AG09309 (cell line): Measurements from ENCODE around the gene CR1L.

Source experiments
- DNase-seq: peaks from one replicate; pipeline ENCODE4 v3.0.0-alpha.2; 2010; ENCODE audit warnings: low read depth
- H3K4me3 ChIP-seq: 2 replicates; pipeline ENCODE4 v1.5.1; 2011; ENCODE audit warnings: mild to moderate bottlenecking, low read depth, low read length, moderate library complexity; ENCODE audit not compliant: control insufficient read depth
- TF ChIP-seq, protein P1 (sequence below): IDR thresholded peaks from 2 replicates; pipeline ENCODE4 v1.5.1; 2011; ENCODE audit warnings: mild to moderate bottlenecking, low read depth, low read length, inconsistent platforms; ENCODE audit not compliant: insufficient read depth, control insufficient read depth; ENCODE audit errors: missing control alignments

CR1L gene

GRCh38 chr1:207648334-207649209 is 3.6 kb downstream of the CR1L start:
- TF ChIP-seq, protein P1, sequence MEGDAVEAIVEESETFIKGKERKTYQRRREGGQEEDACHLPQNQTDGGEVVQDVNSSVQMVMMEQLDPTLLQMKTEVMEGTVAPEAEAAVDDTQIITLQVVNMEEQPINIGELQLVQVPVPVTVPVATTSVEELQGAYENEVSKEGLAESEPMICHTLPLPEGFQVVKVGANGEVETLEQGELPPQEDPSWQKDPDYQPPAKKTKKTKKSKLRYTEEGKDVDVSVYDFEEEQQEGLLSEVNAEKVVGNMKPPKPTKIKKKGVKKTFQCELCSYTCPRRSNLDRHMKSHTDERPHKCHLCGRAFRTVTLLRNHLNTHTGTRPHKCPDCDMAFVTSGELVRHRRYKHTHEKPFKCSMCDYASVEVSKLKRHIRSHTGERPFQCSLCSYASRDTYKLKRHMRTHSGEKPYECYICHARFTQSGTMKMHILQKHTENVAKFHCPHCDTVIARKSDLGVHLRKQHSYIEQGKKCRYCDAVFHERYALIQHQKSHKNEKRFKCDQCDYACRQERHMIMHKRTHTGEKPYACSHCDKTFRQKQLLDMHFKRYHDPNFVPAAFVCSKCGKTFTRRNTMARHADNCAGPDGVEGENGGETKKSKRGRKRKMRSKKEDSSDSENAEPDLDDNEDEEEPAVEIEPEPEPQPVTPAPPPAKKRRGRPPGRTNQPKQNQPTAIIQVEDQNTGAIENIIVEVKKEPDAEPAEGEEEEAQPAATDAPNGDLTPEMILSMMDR: no peak
- DNase-seq: no peak
- no peak overlapping the region for H3K4me3 ChIP-seq

DNA sequence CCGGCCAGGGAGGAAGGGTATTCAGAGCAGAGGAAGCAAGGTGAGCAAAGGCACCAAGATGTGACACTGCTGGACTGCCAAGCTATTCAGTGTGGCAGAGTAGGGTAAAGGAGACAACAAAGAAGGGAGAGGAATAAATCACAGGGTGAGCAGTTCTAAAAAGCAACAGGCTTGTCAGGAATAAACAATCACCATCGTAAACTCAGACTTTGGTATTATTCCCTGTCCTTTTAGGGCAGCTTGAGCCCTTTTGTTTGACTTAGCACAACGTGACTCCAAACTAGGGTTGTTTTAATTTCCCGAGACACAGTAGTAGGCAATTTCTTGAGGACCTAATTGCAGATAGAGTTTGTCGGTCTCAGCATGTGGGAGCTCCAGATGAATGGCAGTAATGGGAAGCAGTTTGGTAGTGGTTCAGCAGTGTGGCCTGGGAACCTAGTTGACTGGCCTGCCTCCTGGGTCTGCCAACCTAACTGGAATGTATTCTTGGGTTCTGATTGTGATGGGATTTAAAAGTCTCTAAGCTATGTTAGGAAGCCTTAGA is 4.3 kb downstream of the CR1L start:
- DNase-seq: no peak
- no peak overlapping the region for H3K4me3 ChIP-seq
- TF ChIP-seq, protein P1: no peak

- TF ChIP-seq, protein P1: no peak
- DNase-seq: no peak
- no peak overlapping the region for H3K4me3 ChIP-seq
These were observed 5.1 kb downstream of the CR1L start for GRCh38 chr1:207649865-207650580.

- no peak overlapping the region for H3K4me3 ChIP-seq
- DNase-seq: no peak
These were observed 6.7 kb downstream of the CR1L start for GRCh38 chr1:207651583-207651982.

GRCh38 chr1:207654320-207654719 is 9.4 kb downstream of the CR1L start:
- DNase-seq: no peak
- TF ChIP-seq, protein P1: peak; percentile 11
- no peak overlapping the region for H3K4me3 ChIP-seq

More at GRCh38 chr1:207651583-207651982, 6.7 kb downstream of the CR1L start:
- TF ChIP-seq, protein P1: no peak

- no peak overlapping the region for H3K4me3 ChIP-seq
- DNase-seq: no peak
- TF ChIP-seq, protein P1: no peak
These were observed 13.5 kb downstream of the CR1L start for GRCh38 chr1:207658408-207658807.
